HG03039 (cell line): ENCODE data around the gene OLFM1.

Experiments
- ATAC-seq: cut with Tn5 transposase; IDR thresholded peaks from one replicate; pipeline ENCODE4 v1.9.1; 2021; ENCODE audit warnings: mild to moderate bottlenecking, moderate library complexity; ENCODE audit not compliant: unreplicated experiment

OLFM1 gene

DNA sequence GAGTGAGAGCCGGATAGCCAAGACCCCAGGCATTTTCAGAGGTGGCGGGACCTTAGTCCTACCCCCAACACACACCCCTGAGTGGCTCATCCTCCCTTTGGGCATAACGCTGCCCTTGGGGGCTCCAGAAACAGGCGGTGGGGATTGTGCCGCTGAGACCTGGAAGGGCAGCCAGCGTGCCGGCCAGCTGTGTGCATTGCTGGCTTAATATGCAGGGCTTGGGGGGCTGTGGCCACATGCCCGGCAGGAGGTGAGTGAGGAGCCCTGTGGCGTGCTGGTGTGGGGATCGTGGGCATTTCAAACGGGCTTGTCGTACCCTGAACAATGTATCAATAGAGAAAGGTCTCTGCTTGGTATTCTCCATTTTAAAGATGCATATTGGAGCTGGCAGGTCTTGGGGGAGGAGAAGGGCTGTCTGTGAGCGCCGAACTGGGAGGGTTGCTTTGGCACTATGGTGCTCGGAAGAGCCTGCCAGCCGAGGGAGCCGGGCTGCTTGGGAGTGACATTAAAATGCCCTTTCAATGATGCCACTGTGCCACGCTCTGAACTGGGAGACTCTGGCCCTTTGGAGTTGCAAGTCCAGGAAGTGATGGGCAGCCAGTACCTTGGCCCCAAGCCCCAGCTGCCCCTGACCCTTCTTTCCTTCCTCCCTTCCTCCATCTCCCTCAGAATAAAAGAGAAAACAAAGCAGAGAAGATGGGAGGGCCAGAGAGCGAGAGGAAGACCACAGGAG, 11.2 kb upstream of the OLFM1 start:
- ATAC-seq, result no peak

DNA sequence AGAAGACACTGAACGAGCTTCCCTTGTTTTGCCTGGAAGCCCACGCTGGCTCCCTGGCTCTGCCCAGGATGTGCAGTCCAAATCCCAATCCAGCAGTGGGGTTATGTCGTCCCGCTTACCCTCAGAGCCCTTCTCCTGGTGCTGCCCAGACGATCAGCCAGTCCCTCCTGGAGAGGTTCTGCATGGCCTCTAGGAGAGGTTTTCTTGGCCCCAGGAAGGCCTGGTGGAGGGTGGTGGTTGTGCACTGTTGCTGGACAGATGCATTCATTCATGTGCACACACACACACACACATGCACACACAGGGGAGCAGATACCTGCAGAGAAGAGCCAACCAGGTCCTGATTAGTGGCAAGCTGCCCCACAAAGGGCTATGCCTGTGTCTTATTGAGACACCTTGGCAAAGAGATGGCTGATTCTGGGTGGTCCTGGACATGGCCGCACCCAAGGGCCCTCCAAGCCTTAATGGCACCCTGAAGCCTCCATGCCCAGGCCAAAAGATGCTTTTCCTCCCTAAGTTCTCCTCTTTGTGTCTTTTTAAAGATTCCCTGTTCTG, 10.5 kb upstream of the OLFM1 start:
- ATAC-seq, result no peak

DNA sequence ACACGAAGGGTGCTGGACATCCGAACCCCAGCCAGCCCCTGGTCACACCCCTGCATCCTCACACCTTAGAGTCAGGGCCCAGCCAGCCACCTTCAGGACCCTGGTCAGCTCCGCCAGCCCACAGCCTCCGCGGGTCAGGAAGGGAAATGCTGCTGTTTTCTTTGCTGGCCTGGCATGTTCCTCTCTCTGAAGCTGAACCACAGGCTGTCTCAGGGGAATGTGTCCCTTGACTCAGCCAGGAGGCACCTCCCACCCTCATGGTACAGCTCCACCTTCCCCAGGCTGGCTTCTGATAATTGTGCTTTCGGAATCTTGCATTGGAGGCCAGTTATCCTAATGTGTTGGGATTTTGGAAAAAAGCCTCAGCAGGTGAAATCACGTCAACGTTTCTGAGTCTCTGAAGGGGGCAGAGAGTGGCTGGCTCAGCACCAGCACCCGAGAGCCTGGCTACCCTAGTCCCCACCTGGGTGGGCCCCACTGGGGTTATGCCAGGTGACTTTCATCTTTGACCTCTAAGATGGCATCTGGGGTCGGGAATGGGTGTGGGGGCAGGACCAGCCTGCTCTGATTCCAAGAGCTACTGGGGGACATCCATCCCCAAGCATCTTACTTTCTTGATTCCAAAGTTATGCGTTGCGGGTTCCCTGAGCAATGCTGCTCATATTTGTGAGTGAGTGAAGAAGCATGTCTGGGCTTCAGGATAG, 9.8 kb upstream of the OLFM1 start:
- ATAC-seq, result no peak

DNA sequence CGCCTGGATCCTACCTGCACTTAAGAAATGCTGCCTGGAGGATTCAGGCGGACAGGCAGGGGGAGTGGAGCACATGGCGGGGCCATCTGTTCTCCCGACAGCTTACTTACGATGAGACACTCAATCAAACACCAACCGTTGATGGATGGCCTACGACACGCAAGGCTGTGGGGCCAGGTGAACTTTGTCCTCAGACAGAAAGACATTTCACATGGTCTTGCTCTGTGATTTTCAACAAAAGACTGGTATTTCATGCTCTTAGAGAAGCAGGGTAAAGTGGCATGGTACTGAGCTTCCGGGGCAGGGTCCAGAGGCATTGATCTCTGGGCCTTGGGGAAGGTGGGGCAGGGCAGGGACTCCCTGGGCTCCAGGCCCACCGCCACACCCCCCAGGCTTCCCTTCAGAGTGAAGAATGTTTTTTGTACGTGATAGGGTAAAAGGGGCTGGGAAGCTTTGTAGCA, 9.1 kb upstream of the OLFM1 start:
- ATAC-seq, result no peak

DNA sequence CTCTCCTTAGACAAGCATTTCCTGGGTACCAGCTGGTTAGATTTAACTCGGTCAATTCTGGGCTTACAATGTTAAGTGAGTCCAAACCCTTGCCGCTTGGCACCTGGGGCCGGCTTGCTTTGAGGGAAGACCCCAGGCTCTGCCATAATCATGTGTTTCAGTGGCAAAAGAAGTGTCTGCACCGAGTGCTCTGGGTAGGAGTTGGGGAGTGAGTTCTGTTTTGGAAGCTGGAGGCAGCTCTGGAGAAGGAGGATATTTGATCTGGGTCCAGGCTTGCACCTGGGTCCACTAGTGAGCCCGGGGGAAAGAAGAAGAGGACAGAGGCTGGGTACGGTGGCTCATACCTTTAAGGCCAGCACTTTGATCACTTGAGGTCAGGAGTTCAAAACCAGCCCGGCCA, 8.4 kb upstream of the OLFM1 start:
- no peak for ATAC-seq

DNA sequence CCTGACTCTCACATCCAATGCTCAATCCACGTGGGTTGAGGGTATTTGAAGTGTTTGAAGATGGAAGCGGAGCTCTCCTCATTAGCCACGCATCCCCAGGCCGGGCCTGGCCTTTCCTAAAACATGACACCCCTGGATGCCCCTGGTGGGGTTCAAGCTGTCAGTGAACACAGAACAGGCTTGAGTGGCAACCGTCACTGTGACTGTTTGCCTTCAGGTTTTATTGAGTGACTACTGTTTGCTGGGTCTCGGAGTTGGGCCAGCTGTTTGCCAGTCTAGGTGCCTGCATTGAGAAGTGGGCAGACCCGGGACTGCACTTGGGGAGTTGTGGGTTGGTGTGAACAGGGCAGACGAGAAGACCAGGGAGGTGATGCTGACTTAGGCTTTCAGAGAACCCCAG, 7.8 kb upstream of the OLFM1 start:
- no peak for ATAC-seq

DNA sequence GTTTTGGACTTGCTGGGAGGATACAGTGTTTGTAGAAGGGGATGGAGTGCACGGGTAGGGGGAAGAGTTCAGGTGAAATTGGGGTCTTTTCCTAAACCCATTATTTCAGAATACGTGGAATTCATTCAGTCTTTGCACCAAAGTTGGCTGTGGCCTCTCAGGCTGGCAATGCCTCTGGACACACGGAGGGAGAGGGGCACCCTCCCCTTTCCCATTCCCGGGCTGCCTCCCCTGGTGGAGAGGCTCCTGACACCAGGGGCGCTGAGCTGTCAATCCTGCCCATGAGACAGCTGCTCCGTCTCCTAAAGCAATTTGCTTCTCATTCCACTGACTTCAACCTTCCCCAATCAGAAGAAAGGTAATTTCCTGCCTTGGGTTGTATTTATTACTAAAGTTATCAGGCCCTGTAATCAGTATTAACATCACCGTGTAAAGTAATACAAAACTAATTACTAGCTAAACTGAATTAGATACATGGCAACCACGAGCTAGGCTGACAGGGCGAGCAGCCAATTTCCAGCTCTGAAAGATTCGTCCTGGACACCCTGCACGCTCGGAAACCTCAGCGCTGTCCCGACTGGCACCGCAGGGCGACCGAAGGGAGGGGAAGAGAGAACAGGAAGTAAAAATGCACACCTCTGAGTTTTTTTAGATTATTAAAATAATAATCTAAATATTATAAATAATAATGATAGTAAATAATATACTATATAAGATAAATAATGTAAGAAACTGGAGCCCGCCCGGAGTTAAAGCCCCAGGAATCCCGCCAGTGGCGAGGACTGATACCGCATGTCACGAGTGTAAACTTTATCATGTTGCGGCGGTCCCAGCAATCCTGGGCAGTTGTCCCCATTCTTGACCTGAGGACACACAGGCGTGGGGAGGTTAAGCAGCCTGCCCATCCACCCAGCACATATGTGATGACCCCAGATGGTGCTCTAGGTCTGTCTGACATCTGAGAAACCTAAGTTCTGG, 6.9 kb upstream of the OLFM1 start:
- ATAC-seq, result no peak

DNA sequence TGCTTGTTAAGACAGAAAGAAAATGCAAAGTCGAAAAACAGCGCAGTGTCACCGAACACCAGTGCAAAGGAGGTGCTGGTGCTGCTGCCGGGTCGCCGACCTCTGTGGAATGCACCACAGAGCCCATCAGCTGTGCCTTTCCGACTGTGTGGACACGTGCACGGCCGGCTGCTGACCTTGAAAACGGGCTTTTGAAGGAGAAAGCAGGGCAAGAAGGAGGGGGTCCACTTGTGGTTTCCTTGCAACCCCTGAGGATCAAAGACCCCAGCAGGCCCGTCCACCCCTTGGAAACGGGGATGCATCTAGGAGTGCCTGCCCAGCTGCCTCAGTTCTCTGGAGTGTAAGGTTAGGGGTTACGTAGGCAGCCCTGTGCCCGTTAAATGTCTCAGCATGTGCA, 6.2 kb upstream of the OLFM1 start:
- ATAC-seq, result no peak

DNA sequence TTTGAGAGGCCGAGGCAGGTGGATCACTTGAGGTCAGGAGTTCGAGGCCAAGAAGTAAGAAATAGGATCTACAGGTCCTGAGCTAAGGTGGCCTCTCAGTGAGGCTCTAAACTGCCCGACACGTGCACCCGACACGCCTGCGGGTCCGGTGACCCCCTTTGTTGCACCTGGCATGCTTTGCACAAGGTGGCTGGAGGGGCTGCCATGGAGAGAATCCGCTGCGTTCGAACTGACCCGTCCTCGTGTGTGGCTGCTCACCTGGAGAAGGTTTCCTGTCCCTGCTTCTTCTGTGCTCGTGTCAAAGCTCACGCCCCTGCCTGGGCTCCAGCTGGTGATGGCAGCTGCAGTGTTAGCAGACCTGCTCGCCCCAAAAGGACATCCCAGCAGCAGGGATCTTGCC, 5.7 kb upstream of the OLFM1 start:
- ATAC-seq, result no peak

DNA sequence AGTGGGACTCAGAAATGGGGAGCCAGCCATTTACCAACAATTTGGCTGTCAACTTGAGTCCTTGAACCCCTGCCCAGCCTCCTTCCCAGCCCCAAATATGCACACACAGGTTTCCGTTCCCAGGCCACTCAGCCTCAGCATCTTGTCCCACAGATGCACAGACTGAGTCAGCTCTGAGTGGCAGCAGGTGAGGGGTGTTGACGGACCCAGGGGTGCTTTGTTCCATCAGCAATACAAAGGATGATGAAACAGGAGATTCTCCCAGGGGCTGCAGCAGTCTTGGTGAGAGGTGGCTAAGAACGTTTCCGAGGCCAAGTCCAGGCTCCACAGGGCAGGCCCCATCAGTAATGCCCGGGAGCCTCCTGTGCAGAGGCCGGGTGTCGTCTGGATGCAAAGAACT, 4.9 kb upstream of the OLFM1 start:
- ATAC-seq, result no peak

DNA sequence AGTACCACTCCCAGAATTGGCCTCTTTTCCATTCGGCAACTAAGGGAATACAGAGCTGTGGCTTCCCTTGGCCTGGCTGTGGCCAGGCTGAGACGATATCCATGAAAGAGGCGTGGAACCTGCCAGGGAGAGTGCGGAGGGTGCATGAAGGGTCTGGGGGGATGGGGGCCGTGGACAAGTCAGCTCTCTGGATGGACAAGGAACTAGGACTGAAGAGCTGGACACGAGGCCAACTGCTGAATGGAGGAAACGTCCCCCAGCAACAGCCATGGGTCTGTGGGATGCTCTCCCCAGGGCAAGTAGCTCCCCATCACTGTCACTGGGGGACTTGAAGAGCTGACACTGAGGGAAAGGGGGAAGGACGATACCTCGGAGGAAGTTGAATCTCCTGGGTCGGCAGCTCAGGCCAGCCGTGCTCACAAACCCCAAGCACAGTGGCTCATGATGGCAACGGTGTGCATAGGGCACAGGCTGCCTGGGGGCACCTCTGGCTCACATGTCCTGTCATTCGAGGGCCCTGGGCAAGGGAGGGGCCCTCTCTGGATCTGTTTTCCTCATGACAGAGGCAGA, 4.1 kb upstream of the OLFM1 start:
- ATAC-seq, result no peak

DNA sequence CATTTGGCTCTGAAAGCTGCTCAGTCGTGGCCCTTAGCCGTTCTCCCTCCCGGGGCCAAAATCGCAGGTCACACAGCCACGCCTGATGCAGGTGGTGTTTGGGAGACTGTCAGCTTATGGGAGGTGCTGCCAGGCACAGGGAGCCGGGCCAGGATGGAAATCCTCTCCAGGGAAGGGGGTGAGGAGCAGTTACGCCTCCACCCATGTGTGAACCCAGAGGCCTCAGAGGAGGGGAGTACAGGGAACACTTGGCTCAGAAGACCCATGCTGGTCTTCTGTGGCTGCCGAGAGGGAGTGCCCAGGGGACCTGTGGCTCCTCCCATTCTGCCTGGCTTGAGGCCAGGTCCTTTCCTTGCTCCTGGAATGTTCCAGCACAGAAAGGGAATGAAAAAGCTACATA, 3.6 kb upstream of the OLFM1 start:
- no peak for ATAC-seq

DNA sequence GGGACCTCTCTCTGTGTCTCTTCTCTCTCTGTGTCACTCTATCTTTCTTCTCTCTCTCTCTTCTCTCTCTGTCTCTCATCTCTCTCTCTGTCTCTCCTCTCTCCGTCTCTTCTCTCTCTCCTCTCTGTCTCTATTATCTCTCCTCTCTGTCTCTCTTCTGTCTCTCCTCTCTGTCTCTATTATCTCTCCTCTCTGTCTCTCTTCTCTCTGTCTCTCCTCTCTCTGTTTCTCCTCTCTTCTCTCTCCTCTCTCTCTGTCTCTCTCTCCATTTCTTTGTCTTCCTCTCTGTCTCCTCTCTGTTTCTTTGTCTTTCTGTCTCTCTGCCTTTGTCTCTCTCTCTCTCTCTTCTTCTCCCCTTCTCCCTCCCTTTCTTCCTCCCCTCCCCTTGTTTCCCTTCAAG, 3.2 kb upstream of the OLFM1 start:
- no peak for ATAC-seq

DNA sequence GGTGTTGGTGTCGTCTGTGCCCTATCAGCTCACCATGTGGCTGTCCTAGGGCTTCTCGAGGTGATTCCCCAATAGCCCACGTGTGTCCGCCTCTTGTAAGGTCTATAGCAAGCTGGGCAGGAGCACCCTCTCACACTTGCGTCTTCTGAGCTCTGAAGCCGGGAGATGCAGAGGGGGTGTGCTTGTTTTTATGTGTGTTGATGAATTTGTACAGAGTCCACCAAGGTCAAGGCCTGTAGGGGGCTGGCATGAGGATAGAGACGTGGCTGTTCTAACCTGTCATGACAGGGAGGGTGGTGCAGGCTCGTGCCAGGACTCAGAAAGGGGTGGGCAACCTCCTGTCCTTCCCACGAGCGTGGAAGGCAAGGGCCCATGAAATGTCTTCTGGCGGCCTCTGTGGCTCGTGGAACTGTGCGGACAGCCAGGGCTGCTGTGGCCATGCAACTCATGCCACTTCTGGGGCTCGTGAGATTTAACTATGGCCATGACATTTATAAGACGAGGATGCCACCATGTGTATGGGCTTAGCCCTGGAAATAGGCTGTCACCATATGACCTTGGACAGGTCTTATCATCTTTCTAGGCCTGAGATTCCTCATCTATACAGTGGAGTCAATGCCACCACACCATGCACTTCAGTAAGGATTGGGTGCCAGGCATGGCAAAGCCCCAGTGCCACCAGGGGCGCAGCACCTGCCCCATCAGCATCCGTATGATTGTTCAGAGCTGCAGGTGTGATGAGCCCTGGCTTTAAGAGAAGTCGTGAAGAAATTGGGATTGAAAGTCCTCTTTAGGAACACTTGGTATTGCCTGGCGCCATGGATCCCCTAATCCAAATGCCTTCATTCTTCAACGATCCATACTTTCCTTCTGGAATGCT, 2.3 kb upstream of the OLFM1 start:
- no peak for ATAC-seq

DNA sequence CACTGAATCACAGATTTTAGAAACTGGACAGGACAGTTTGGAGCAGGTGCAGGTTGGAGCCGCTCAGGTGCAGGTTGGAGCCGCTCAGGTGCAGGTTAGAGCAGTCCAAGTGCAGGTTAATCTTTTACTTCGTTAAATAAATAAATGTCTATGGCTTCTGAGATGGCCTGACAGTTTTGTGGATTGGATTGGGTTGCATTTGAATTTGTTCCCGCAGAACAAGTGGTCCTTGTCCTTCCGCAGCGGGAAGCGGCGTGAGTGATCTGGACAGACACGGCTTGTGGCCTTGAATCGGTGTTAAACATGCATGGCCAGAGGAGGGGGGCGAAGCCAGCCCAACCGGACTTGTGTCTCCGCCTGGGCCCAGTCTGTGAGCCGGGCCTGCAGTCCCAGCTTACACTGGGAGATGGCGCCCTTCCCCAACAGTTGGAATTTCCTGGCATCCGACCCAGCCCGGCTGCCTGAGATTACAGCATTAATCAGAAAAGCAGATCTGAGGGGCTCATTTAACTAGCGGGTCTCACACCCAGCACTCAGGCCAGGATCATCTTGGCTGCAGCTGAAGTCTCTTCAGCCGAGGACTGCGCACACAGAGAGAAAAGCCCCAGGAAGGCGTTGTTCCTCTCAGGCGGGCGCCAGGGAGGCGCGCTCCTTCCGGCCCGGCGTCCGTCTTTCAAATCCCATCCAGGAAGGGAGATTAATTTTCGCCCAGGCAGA, 1.5 kb upstream of the OLFM1 start:
- ATAC-seq, result no peak

DNA sequence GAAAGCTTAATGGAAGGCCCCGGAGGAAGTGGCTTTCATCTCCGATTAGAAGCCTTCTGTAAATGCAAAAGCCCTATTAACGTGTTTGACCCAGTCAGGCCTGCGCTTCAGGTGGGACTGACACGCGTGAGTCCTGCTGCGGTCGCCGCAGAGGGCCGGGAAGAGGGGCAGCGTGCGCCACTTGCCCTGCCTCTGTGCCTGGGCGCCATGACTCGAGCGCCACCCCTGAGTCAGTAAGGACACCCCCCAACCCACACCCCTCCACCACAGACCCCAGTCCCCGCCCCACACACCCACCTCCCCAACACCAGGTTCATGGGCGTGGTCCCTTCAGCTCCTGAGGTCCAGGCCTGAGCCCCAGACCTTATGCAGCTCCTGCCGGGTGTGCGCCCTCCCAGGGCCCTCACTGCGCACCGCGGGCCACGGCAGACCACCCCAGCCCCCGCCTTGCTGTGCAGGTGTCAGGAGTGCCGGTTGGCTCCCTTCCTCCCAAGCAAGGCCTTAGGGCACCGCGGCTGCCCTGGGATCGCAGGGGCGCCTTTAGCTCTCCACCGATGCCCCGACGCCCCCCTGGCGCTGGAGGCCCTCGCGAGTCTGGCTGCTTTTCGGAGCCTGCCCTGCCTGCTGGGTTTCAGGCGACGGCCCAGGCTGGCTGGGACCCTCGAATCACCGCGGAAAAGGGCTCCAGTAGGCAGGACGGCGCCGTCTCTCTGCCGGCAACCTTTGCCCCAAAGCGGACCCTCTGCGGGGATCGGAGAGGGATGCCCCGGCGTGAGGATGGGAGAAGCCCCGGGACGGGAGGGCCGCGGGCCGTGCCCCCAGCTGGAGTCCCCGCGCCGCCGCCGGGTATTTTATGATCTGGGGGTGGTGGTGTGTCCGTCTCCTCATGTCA, 625 bp upstream of the OLFM1 start:
- no peak for ATAC-seq

DNA sequence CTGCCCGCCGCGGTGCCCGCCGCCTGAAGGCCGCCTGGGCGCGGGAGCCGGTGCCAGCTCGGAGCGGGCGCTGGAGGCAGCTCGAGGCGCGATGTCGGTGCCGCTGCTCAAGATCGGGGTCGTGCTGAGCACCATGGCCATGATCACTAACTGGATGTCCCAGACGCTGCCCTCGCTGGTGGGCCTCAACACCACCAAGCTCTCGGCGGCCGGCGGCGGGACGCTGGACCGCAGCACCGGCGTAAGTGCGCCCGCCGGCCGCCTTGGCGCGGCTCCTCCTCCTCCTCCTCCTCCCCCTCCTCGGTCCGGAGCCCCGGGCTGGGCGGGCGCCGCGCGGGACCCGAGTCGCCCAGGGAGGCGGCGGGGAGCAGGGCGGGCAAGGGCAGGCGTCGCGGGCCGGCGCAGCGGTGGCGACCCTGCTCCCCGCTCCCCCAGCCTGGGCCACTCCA, 455 bp downstream of the OLFM1 start:
- no peak for ATAC-seq

DNA sequence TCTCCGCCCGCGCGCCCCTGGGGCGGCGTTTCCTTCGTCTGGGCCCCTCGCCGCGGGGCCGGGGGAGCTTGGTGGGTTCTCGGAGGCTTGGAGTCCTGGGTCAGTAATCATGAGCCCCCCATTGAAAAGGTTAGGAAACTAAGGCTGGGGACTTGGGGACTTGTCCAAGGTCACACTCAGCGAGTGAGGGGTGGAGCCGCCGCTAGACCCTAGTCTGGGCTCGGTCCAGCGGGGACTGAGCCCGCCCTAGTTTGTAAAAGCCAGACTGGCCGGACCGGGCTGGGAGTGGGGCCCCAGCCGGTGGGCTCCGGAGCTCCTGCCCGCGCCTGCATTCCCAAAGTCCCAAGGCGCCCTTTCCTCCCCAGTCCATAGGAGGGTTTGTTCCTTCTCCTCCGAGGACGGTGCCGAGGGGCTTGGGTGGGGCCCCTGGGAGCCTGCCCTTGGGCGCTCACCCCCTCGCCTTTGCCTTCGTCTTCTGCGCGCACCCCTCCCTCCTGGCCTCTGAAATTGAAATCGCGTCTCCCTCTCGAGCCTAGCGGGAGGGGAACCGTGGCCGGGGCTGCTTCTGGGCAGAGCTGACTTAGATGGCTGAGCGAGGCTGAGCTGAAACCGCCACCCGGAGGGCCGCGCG, 995 bp downstream of the OLFM1 start:
- ATAC-seq, result no peak
